Choroid plexus epithelial cell (primary cell): Measurements from ENCODE around the gene EIF3B.
"Not testable (repeated sequence)": the region's sequence is repeated elsewhere in the genome, so short reads cannot be mapped to it uniquely, and the experiment has no call there.

Source experiments
- DNase-seq: peaks from one replicate; pipeline ENCODE4 v3.0.0-alpha.2; 2010; ENCODE audit warnings: low read depth
- H3K4me3 ChIP-seq: 2 replicates; pipeline ENCODE4 v1.5.1; 2011; ENCODE audit warnings: low read depth, mild to moderate bottlenecking, control low read depth, low read length, moderate library complexity
- CTCF ChIP-seq: conservative IDR thresholded peaks from 2 replicates; pipeline ENCODE4 v1.5.1; 2011; ENCODE audit warnings: low read depth, mild to moderate bottlenecking, control low read depth, inconsistent platforms, low read length, moderate library complexity

Gene EIF3B

GRCh38 chr7:2373124-2373556, 18.5 kb downstream of the EIF3B start:
- no peak for TF ChIP-seq CTCF
- H3K4me3 ChIP-seq = no peak overlapping the region
- peak; percentile 28 for DNase-seq

- DNase-seq = no peak
- no peak for TF ChIP-seq CTCF
- no peak overlapping the region for H3K4me3 ChIP-seq
Measured at GRCh38 chr7:2373646-2374045, 19.0 kb downstream of the EIF3B start.

- no peak overlapping the region for H3K4me3 ChIP-seq
- TF ChIP-seq CTCF = no peak
- DNase-seq = no peak
Measured at GRCh38 chr7:2374401-2374800, 19.8 kb downstream of the EIF3B start.

GRCh38 chr7:2374830-2375728, 20.5 kb downstream of the EIF3B start:
- no peak overlapping the region for H3K4me3 ChIP-seq
- no peak for DNase-seq
- TF ChIP-seq CTCF = peak; percentile 33

GRCh38 chr7:2376351-2377154, 21.9 kb downstream of the EIF3B start:
- no peak for DNase-seq
- TF ChIP-seq CTCF = no peak
- H3K4me3 ChIP-seq = no peak overlapping the region

- H3K4me3 ChIP-seq, DNase-seq: not testable (repeated sequence)
Measured at GRCh38 chr7:2377492-2377891, 22.9 kb downstream of the EIF3B start.

- H3K4me3 ChIP-seq, DNase-seq: not testable (repeated sequence)
Measured at GRCh38 chr7:2378125-2378524, 23.5 kb downstream of the EIF3B start.
